IMR-90 (cell line): Measurements from ENCODE around the gene TENM3. TPM values are rescaled to one million over a fixed set of nuclear protein-coding genes. Genes with fewer than 3 reads are reported as not detected.

Experiments used
- ATAC-seq: fragments of 200-7000 bp; cut with Tn5 transposase; 2 replicates; pipeline ENCODE4 v1.9.1; 2020; ENCODE audit warnings: low read depth, mild to moderate bottlenecking, moderate library complexity
- BruUV-seq: library from RNA; stranded (reverse); fragments of 400-500 nt; replicated peaks from 2 replicates; lab custom pipeline; 2021; lab: Mats Ljungman, UMichigan
- CTCF ChIA-PET: fragments of 300-600 bp; formaldehyde crosslinking; extraction: SDS; loops from one replicate; lab custom pipeline; 2021; ENCODE audit warnings: antibody characterized with exemption; lab: Yijun Ruan, JAX
- POLR2A ChIA-PET: fragments of 300-600 bp; sonication (Branson Sonifier 250); formaldehyde crosslinking; loops from one replicate; lab custom pipeline; 2022; ENCODE audit warnings: antibody characterized with exemption; ENCODE audit not compliant: unreplicated experiment; lab: Charles Lee
- DNase-seq: peaks from one replicate; pipeline ENCODE4 v3.0.0; 2013
- H2AFZ ChIP-seq: replicated peaks from 2 replicates; pipeline ENCODE3; 2013; ENCODE audit warnings: low read length, mild to moderate bottlenecking; ENCODE audit not compliant: poor library complexity
- H2AK5ac ChIP-seq: 2 replicates; pipeline ENCODE4 v1.6.1; 2013; ENCODE audit warnings: low read depth, low read length, inconsistent platforms
- H2AK9ac ChIP-seq: replicated peaks from 2 replicates; pipeline ENCODE3; 2013; ENCODE audit warnings: mild to moderate bottlenecking, low read depth, low read length, moderate library complexity; ENCODE audit not compliant: poor library complexity
- H2BK120ac ChIP-seq: 2 replicates; pipeline ENCODE4 v1.6.1; 2013; ENCODE audit warnings: low read depth, low read length, inconsistent platforms
- H2BK15ac ChIP-seq: 3 replicates; pipeline ENCODE4 v1.6.1; 2013; ENCODE audit warnings: low read depth, low read length, inconsistent platforms
- H2BK20ac ChIP-seq: 2 replicates; pipeline ENCODE4 v1.6.1; 2013; ENCODE audit warnings: low read depth, mild to moderate bottlenecking, inconsistent platforms, low read length, moderate library complexity
- H2BK5ac ChIP-seq: 2 replicates; pipeline ENCODE4 v1.6.1; 2013; ENCODE audit warnings: mild to moderate bottlenecking, low read depth, low read length, inconsistent platforms; ENCODE audit not compliant: poor library complexity, severe bottlenecking
- H3K14ac ChIP-seq: replicated peaks from 2 replicates; pipeline ENCODE4 v1.6.1; 2013; ENCODE audit warnings: low read depth, low read length, inconsistent platforms
- H3K18ac ChIP-seq: 2 replicates; pipeline ENCODE4 v1.6.1; 2013; ENCODE audit warnings: low read depth, low read length, control low read depth
- H3K23ac ChIP-seq: 2 replicates; pipeline ENCODE4 v1.6.1; 2013; ENCODE audit warnings: low read depth, low read length, inconsistent platforms
- H3K27ac ChIP-seq: 2 replicates; pipeline ENCODE4 v1.5.1; 2013; ENCODE audit warnings: mild to moderate bottlenecking, control low read depth, low read length; ENCODE audit not compliant: insufficient read depth
- H3K27me3 ChIP-seq: 2 replicates; pipeline ENCODE4 v1.6.1; 2013; ENCODE audit warnings: low read length; ENCODE audit not compliant: control insufficient read depth, insufficient read depth
- H3K36me3 ChIP-seq: 2 replicates; pipeline ENCODE4 v1.6.1; 2013; ENCODE audit warnings: low read length, mixed read lengths; ENCODE audit not compliant: control insufficient read depth, insufficient read depth
- H3K4ac ChIP-seq: 2 replicates; pipeline ENCODE4 v1.6.1; 2013; ENCODE audit warnings: low read depth, low read length, inconsistent platforms
- H3K4me1 ChIP-seq: 2 replicates; pipeline ENCODE4 v1.6.1; 2013; ENCODE audit warnings: low read length, mixed read lengths; ENCODE audit not compliant: control insufficient read depth, insufficient read depth
- H3K4me2 ChIP-seq: 2 replicates; pipeline ENCODE4 v1.6.1; 2013; ENCODE audit warnings: low read depth, mild to moderate bottlenecking, control low read depth, low read length, moderate library complexity
- H3K4me3 ChIP-seq: 2 replicates; pipeline ENCODE4 v1.5.1; 2013; ENCODE audit warnings: low read depth, mild to moderate bottlenecking, control low read depth, low read length, moderate library complexity; ENCODE audit not compliant: insufficient read depth
- H3K56ac ChIP-seq: 2 replicates; pipeline ENCODE4 v1.6.1; 2013; ENCODE audit warnings: low read length, inconsistent platforms; ENCODE audit not compliant: insufficient read depth; ENCODE audit errors: extremely low read depth
- H3K79me1 ChIP-seq, 2 experiments: 2 replicates each; pipeline ENCODE4 v1.6.1; 2013; ENCODE audit warnings: low read length in 2 of 2, inconsistent platforms in 1 of 2, low read depth in 1 of 2
- H3K9ac ChIP-seq: 2 replicates; pipeline ENCODE4 v1.6.1; 2013; ENCODE audit warnings: low read depth, low read length, control low read depth
- H3K9me1 ChIP-seq: 2 replicates; pipeline ENCODE4 v1.6.1; 2013; ENCODE audit warnings: low read length, inconsistent platforms; ENCODE audit not compliant: insufficient read depth
- H3K9me3 ChIP-seq: 2 replicates; pipeline ENCODE4 v1.6.1; 2013; ENCODE audit warnings: low read length; ENCODE audit not compliant: control insufficient read depth, insufficient read depth
- H4K20me1 ChIP-seq: 2 replicates; pipeline ENCODE4 v1.6.1; 2013; ENCODE audit warnings: low read length, inconsistent platforms; ENCODE audit not compliant: insufficient read depth
- H4K5ac ChIP-seq: 2 replicates; pipeline ENCODE4 v1.6.1; 2013; ENCODE audit warnings: mild to moderate bottlenecking, low read depth, low read length, control low read depth
- H4K8ac ChIP-seq, 2 experiments: 2 replicates each; pipeline ENCODE4 v1.6.1; 2013; ENCODE audit warnings: low read depth in 2 of 2, low read length in 2 of 2, control low read depth in 1 of 2, inconsistent platforms in 1 of 2
- H4K91ac ChIP-seq: 2 replicates; pipeline ENCODE4 v1.6.1; 2013; ENCODE audit warnings: low read depth, low read length, inconsistent platforms; ENCODE audit not compliant: insufficient read depth
- FOS ChIP-seq: fragments of 150-350 bp; IDR thresholded peaks from 2 replicates; pipeline ENCODE4 v1.6.1; 2016; ENCODE audit warnings: low read depth, low read length
- WGBS, 2 experiments: methylation state at CpG; one replicate each; pipeline versions ENCODE4 v1.1.5 to v1.1.7; 2013; ENCODE audit warnings: missing lambda C conversion rate in 2 of 2; ENCODE audit not compliant: insufficient read length in 1 of 2; ENCODE audit errors: extremely low coverage in 2 of 2; 5-methylcytosine and 5-hydroxymethylcytosine counted together
- dilution Hi-C: fragments of 300-500 bp; cut with HindIII; formaldehyde crosslinking; loops from one replicate; pipeline ENCODE4 v1.14.3; 2018; ENCODE audit warnings: low sequenced_read_pairs; ENCODE audit not compliant: unreplicated experiment
- in situ Hi-C: fragments of 300-500 bp; cut with MboI; formaldehyde crosslinking; loops from 3 replicates; pipeline ENCODE4 v1.14.3; 2019; ENCODE audit warnings: low sequenced_read_pairs, inconsistent platforms, mixed read lengths
- intact Hi-C: fragments of 100-400 bp; cut with micrococcal nuclease; formaldehyde crosslinking; loops from 2 replicates; pipeline ENCODE4 v1.10.0; 2022
- polyA plus RNA-seq, 3 experiments: library from polyadenylated mRNA; depleted of rRNA; stranded (reverse); fragments of >200 nt; gene quantifications; 2 replicates each; pipeline ENCODE4 v1.2.3, GENCODE V29; 2012; ENCODE audit warnings: low replicate concordance in 1 of 3
- total RNA-seq: library from RNA; depleted of rRNA; stranded (reverse); fragments of >200 nt; gene quantifications from 2 replicates; pipeline ENCODE4 v1.2.3, GENCODE V29; 2012

The TENM3 gene
- total and polyA plus RNA-seq, 2 of the 4 experiments (the other 2 are of a cell fraction), result 29.9 to 173 TPM

DNA sequence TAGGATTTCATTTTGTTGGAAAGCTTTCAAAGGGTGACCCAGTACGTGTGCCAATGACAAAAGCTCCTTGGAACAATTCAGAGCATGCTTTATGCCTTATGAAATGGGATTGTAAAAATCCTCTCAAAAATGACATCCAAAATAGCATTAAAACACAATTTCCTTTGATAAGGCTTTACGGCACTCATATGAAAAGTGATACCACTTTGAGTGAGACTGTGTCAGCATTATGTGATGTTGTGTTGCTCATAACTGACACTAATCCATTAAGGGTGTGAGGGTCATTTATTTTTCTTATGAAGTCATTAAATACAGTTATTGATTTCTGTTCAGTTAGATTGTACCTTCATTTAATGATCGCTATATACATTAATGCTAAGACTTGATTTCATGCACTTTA is 250.2 kb downstream of the TENM3 start:
- H3K79me1 ChIP-seq, result peaks cover 11 to 16% of the 10 kb centered on the region in 2 experiments; a peak in 3 of 4 replicates
- no peak overlapping the region for H4K5ac ChIP-seq
- no peak for TF ChIP-seq FOS
- H3K18ac ChIP-seq, result no peak overlapping the region
- H3K27ac ChIP-seq, result no peak overlapping the region
- no peak overlapping the region for H3K4me3 ChIP-seq
- intact Hi-C loops (loop anchor here (5.0 kb wide), 1 partner anchor 39 kb away; no protein-coding TSS in a partner anchor), dilution Hi-C loops (no loop called here), in situ Hi-C loops (no loop called here)
- H2BK15ac ChIP-seq, result no peak overlapping the region
- no peak overlapping the region for H2AK9ac ChIP-seq
- no peak overlapping the region for H4K91ac ChIP-seq
- H3K36me3 ChIP-seq, result no peaks in the 10 kb centered on the region
- no peaks in the 10 kb centered on the region for H4K20me1 ChIP-seq
- DNase-seq, result no peak
- H4K8ac ChIP-seq, result no peak overlapping the region
- H3K9me1 ChIP-seq, result peaks cover 4% of the 10 kb centered on the region
- no peaks in the 10 kb centered on the region for H3K9me3 ChIP-seq
- no TSS peak for BruUV-seq
- ChIA-PET POLR2A (interaction anchor here (0.7 kb wide), 1 partner anchor 48 kb away, joined by 5 read pairs; no protein-coding TSS in a partner anchor), CTCF (no interaction called here)
- no CpG with 5 or more reads among the region's 3 CpGs for WGBS, 2 experiments
- no peak overlapping the region for H3K56ac ChIP-seq
- H3K14ac ChIP-seq, result no peak overlapping the region
- no peaks in the 10 kb centered on the region for H3K27me3 ChIP-seq
- no peak overlapping the region for H2BK5ac ChIP-seq
- no peak overlapping the region for H3K9ac ChIP-seq
- ATAC-seq, result no peak
- H2AK5ac ChIP-seq, result no peak overlapping the region
- peaks cover 7% of the 10 kb centered on the region for H3K4me1 ChIP-seq
- H2AFZ ChIP-seq, result no peak overlapping the region
- H3K4me2 ChIP-seq, result no peak overlapping the region
- no peak overlapping the region for H2BK120ac ChIP-seq
- H3K23ac ChIP-seq, result no peak overlapping the region; the same call in 1 of the 2 replicates
- no peak overlapping the region for H3K4ac ChIP-seq
- H2BK20ac ChIP-seq, result no peak overlapping the region
